ENCODE measurements around the gene F11R.
"Not testable (repeated sequence)": the region's sequence is repeated elsewhere in the genome, so short reads cannot be mapped to it uniquely, and the experiment has no call there.

- not testable (repeated sequence) for TF ChIP-seq POLR2A, CTCF, EP300, POLR2AphosphoS5 (IDR thresholded peaks at IDR 0.05)
These were observed 1.5 kb upstream of the F11R start for GRCh38 chr1:161022432-161022831.
